C4-2B (cell line): ENCODE measurements around the gene SNX20.

Experiments
- H3K27ac ChIP-seq: fragments of 450-650 bp; 2 replicates; pipeline ENCODE4 v1.5.1; 2017
- CTCF ChIP-seq: fragments of 450-650 bp; conservative IDR thresholded peaks from 2 replicates; pipeline ENCODE4 v1.5.1; 2017; ENCODE audit warnings: mild to moderate bottlenecking
- ZFX ChIP-seq: fragments of 450-650 bp; IDR thresholded peaks from 2 replicates; pipeline ENCODE4 v1.6.1; 2017

The SNX20 gene

GRCh38 chr16:50641818-50642187 lies 39.3 kb downstream of the SNX20 start:
- TF ChIP-seq ZFX (no peak), CTCF (no peak)
- H3K27ac ChIP-seq, result no peak overlapping the region

GRCh38 chr16:50640919-50641817 lies 39.9 kb downstream of the SNX20 start:
- TF ChIP-seq CTCF, result no peak
- no peak for TF ChIP-seq ZFX
- no peak overlapping the region for H3K27ac ChIP-seq

GRCh38 chr16:50640391-50640790 lies 40.7 kb downstream of the SNX20 start:
- TF ChIP-seq CTCF, result no peak
- no peak for TF ChIP-seq ZFX
- no peak overlapping the region for H3K27ac ChIP-seq

GRCh38 chr16:50638816-50639670 lies 42.1 kb downstream of the SNX20 start:
- TF ChIP-seq ZFX, result no peak
- no peak for TF ChIP-seq CTCF
- no peak overlapping the region for H3K27ac ChIP-seq

GRCh38 chr16:50637716-50638602 lies 43.2 kb downstream of the SNX20 start:
- no peak overlapping the region for H3K27ac ChIP-seq
- no peak for TF ChIP-seq ZFX
- TF ChIP-seq CTCF, result no peak

GRCh38 chr16:50636753-50637374 lies 44.2 kb downstream of the SNX20 start:
- no peak overlapping the region for H3K27ac ChIP-seq
- TF ChIP-seq ZFX (no peak), CTCF (no peak)
